AG09309 (cell line): ENCODE data around the gene SLC35G3.
"Not testable (repeated sequence)": the region's sequence is repeated elsewhere in the genome, so short reads cannot be mapped to it uniquely, and the experiment has no call there.

Experiments
- DNase-seq: peaks from one replicate; pipeline ENCODE4 v3.0.0-alpha.2; 2010; ENCODE audit warnings: low read depth
- H3K4me3 ChIP-seq: 2 replicates; pipeline ENCODE4 v1.5.1; 2011; ENCODE audit warnings: mild to moderate bottlenecking, low read depth, low read length, moderate library complexity; ENCODE audit not compliant: control insufficient read depth
- TF ChIP-seq, protein P1 (sequence below): IDR thresholded peaks from 2 replicates; pipeline ENCODE4 v1.5.1; 2011; ENCODE audit warnings: mild to moderate bottlenecking, low read depth, low read length, inconsistent platforms; ENCODE audit not compliant: insufficient read depth, control insufficient read depth; ENCODE audit errors: missing control alignments

SLC35G3 gene

DNA sequence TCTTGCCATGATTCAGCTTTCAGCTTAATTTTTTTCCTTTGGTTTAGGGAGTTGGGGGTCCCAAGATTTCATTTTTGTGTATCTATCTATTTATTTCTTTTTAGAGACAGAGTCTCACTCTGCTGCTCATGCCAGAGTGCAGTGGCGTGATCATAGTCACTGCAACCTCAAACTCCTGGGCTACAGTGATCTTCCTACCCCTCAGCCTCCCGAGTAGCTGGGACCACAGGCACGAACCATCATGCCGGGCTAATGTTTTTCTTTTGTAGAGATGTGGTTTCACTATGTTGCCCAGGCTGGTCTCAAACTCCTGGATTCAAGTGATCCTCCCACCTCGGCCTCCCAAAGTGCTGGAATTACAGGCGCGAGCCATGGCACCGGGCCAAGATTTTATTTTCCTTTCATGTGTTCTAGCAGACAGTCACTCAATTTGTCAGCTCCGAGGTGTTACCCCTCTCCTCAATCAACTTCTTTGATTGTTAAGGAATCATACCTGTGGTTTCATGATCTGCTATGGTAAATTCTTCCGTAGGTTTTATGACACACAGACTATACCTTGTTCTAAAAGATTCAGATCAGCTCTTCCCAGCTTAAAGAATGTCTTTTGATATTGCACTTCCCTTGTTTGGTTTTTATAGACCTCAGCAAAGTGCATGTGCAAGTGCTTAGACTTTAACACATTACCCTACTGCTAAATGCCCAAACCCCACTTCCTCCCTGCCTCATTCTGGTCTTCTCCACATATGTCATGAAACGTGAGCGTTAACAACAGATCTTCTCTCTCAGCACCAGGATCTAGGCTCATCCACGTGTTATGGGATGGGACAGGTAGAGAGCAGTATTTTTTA is 33.6 kb downstream of the SLC35G3 start:
- TF ChIP-seq, protein P1, sequence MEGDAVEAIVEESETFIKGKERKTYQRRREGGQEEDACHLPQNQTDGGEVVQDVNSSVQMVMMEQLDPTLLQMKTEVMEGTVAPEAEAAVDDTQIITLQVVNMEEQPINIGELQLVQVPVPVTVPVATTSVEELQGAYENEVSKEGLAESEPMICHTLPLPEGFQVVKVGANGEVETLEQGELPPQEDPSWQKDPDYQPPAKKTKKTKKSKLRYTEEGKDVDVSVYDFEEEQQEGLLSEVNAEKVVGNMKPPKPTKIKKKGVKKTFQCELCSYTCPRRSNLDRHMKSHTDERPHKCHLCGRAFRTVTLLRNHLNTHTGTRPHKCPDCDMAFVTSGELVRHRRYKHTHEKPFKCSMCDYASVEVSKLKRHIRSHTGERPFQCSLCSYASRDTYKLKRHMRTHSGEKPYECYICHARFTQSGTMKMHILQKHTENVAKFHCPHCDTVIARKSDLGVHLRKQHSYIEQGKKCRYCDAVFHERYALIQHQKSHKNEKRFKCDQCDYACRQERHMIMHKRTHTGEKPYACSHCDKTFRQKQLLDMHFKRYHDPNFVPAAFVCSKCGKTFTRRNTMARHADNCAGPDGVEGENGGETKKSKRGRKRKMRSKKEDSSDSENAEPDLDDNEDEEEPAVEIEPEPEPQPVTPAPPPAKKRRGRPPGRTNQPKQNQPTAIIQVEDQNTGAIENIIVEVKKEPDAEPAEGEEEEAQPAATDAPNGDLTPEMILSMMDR = no peak
- no peak for DNase-seq
- no peak overlapping the region for H3K4me3 ChIP-seq

DNA sequence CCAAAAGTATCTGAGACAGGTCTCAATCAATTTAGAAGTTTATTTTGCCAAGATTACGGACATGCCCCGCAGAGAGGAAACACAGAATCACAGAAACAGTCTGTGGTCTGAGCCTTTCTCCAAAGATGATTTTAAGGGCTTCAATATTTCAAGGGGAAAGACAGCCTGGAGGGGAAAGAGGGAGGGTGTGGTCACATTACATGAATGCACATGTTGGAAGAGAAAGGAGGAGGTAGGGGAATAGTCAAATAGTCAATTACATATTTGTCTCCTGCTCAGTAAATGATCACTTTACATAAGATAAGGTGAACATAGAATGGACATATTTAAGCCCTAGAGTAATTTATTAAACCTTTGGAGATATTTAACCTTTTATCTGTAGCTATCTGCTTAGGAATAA is 34.3 kb downstream of the SLC35G3 start:
- TF ChIP-seq, protein P1 = no peak
- DNase-seq = no peak
- no peak overlapping the region for H3K4me3 ChIP-seq

DNA sequence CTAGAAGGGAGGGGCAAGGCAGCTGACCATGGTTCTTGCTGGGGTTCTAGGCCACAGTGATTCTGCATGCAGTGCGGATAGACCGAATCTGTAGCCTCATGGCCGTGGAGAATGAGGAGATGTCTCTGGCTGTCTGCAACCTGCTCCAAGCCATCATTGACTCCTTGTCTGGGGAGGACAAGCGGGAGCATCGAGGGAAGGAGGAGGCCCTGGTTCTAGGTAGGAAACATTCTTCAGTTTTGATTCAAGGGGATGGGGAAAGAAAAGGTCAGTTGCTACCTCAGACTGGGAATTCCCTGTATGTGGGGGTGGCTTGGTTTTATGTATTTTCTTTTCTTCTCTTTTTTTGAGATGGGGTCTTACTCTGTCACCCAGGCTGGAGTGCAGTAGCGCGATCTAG is 38.9 kb downstream of the SLC35G3 start:
- TF ChIP-seq, protein P1 = no peak
- DNase-seq = no peak
- H3K4me3 ChIP-seq = no peak overlapping the region

DNA sequence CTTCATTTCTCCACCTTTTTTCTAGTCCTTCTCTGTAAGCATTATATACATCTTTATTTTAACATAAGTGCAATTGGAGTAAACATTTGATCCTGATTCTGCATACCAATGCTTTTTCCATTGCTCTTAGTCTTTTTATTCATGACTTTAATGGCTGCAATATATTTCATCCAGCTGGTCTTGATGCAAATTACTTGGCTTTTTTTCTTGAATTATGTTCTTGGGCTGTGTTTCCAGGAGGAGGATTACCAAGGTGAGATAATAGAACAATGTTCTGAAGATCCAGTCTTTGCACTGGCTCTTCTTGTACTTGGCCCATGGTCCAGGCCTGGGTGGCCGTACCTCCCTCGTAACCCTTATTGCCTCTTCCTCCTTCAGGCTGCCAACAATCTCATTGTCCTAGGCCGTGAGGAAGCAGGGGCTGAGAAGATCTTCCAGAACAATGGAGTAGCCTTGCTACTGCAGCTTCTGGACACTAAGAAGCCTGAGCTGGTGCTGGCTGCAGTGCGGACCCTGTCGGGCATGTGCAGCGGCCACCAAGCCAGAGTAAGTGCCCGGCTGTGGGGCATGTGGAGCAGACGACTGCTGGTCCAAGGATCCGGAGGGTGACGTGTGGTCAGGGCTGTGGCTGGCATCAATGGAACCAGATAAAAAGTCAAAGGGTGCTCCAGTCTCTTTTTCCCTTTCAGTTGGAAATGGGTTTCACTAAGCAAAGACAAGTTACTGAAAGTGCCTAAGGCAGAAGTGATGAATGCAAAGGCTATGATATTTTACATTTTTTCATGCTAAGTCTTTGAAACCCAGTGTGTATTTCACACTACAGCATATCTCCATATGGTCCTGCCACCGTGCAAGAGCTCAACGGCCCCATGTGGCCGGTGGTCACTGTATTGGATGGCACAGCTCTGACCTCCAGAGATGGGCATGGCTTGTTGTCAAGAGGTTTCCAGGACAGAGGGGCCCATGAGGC is 39.7 kb downstream of the SLC35G3 start:
- TF ChIP-seq, protein P1 = no peak
- DNase-seq = no peak
- H3K4me3 ChIP-seq = no peak overlapping the region

DNA sequence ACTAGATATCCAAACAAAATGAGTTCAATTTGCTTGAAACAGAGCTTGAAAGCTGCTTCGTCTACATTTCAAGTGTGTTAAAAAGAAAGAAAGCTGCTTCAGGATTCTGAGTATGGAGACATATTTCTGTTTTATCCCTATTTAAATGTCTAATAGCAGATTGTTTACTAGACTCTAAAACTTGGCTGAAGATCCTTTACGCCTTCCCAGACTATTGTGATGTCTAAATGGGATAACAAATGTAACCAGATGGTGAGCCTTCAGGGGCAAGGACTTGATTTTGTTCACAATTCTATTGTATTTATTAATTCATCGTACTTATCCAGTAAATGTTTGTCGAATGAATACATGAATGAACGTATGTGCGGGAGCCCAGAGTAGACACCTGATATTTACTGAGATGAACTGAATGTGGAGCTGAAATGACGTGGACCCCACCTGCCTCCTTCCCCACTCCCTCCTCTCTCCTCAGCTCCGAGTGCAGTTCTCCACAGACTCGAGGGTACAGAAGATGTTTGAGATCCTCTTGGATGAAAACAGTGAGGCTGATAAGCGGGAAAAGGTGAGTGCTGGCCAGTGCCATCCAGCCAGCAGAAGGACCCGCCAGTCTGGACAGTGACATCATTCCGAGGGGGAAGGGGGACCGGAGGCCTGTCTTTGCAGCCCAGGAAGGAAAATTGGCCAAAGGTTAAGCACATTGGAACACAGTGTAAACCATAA is 41.6 kb downstream of the SLC35G3 start:
- no peak for DNase-seq
- no peak overlapping the region for H3K4me3 ChIP-seq
- TF ChIP-seq, protein P1 = no peak

DNA sequence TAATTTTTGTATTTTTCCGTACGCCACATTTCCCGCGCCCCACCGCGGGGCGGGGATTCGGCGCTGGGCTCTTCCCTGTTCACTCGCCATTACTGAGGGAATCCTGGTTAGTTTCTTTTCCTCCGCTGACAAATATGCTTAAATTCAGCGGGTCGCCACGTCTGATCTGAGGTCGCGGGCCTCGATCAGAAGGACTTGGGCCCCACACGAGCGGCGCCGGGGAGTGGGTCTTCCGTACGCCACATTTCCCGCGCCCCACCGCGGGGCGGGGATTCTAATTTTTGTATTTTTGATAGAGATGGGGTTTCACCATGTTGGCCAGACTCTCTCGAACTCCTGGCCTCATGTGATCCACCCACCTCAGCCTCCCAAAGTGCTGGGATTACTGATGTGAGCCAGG is 43.1 kb downstream of the SLC35G3 start:
- DNase-seq, H3K4me3 ChIP-seq: not testable (repeated sequence)
